ENCODE results near the gene KRT39.

DNA sequence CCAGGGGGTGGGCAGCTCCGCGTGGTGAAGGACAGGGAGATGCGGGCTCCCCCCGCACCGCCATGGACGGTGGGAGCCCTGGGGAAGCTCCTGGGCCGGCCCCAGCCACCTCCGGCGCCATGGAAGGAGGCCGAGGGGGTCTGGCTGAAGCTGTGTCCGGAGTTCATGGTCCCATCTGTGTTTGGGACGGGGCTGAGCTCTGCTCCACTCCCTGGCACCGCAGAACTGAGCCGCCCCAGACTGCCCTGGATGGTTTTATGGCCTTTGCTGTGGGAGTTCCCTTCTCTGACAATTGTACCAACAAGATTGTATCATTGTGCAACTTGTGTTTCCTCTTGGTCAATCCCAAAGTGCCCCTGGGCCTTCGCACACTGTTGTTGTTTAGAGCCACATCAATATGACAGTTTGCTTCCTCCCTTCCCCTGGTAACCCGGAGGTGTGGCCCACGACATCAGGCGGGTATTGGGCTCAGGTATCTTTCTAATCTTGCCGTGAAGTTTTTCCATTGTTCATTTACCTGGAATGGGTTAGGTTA, 30.2 kb downstream of the KRT39 start:
- TF ChIP-seq, protein P1, sequence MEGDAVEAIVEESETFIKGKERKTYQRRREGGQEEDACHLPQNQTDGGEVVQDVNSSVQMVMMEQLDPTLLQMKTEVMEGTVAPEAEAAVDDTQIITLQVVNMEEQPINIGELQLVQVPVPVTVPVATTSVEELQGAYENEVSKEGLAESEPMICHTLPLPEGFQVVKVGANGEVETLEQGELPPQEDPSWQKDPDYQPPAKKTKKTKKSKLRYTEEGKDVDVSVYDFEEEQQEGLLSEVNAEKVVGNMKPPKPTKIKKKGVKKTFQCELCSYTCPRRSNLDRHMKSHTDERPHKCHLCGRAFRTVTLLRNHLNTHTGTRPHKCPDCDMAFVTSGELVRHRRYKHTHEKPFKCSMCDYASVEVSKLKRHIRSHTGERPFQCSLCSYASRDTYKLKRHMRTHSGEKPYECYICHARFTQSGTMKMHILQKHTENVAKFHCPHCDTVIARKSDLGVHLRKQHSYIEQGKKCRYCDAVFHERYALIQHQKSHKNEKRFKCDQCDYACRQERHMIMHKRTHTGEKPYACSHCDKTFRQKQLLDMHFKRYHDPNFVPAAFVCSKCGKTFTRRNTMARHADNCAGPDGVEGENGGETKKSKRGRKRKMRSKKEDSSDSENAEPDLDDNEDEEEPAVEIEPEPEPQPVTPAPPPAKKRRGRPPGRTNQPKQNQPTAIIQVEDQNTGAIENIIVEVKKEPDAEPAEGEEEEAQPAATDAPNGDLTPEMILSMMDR (IDR thresholded peaks at IDR 0.05): no peak
- no peak for TF ChIP-seq POLR2A (IDR thresholded peaks at IDR 0.05)

Measured in body of pancreas (tissue), 4 donors.